ENCODE results near the gene MAGEC2.

Gene MAGEC2

GRCh38 chrX:142184756-142185602, 20.1 kb downstream of the MAGEC2 start:
- Mint-ChIP-seq H3K36me3 (ENCODE audit: low read depth) (no peaks in the 10 kb centered on the region), H3K27ac (no peak overlapping the region), H3K27me3 (ENCODE audit: low read depth, poor library complexity) (no peaks in the 10 kb centered on the region), H3K4me1 (no peaks in the 10 kb centered on the region), H3K9me3 (peaks cover 52% of the 10 kb centered on the region), H3K4me3 (no peak overlapping the region)
- DNase-seq: no peak
- no peak for TF ChIP-seq CTCF (IDR thresholded peaks at IDR 0.05)

GRCh38 chrX:142156567-142156966, 48.5 kb downstream of the MAGEC2 start:
- peaks cover 12% of the 10 kb centered on the region for H3K4me1 Mint-ChIP-seq
- H3K4me3 Mint-ChIP-seq: no peak overlapping the region
- peaks cover 32% of the 10 kb centered on the region for H3K27me3 Mint-ChIP-seq (ENCODE audit: low read depth, poor library complexity)
- H3K9me3 Mint-ChIP-seq: peaks cover 48% of the 10 kb centered on the region
- peak; percentile 34 for DNase-seq
- no peak overlapping the region for H3K27ac Mint-ChIP-seq
- TF ChIP-seq CTCF (IDR thresholded peaks at IDR 0.05): no peak
- H3K36me3 Mint-ChIP-seq (ENCODE audit: low read depth): no peaks in the 10 kb centered on the region
